B cell (primary cell): ENCODE measurements around the gene MCAM.

Source experiments
- CTCF ChIP-seq: fragments of 200-600 bp; IDR thresholded peaks from one replicate; pipeline ENCODE4 v1.8.0; 2022; ENCODE audit warnings: antibody characterized with exemption, mild to moderate bottlenecking
- EZH2 ChIP-seq: IDR thresholded peaks from 2 replicates; pipeline ENCODE4 v1.6.1; 2012; ENCODE audit warnings: borderline replicate concordance, low read depth, mild to moderate bottlenecking, moderate library complexity, low read length; ENCODE audit not compliant: insufficient read depth, poor library complexity, severe bottlenecking

GRCh38 chr11:119288219-119288618 is 28.7 kb downstream of the MCAM start:
- TF ChIP-seq CTCF (no peak), EZH2 (no peak)
